ENCODE results near the gene PRPSAP1.
A peak's percentile ranks its signal among the peaks of the same experiment; 100 is the strongest.

The PRPSAP1 gene, protein sequence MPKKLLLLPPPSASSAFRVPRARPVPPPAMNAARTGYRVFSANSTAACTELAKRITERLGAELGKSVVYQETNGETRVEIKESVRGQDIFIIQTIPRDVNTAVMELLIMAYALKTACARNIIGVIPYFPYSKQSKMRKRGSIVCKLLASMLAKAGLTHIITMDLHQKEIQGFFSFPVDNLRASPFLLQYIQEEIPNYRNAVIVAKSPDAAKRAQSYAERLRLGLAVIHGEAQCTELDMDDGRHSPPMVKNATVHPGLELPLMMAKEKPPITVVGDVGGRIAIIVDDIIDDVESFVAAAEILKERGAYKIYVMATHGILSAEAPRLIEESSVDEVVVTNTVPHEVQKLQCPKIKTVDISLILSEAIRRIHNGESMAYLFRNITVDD

DNA sequence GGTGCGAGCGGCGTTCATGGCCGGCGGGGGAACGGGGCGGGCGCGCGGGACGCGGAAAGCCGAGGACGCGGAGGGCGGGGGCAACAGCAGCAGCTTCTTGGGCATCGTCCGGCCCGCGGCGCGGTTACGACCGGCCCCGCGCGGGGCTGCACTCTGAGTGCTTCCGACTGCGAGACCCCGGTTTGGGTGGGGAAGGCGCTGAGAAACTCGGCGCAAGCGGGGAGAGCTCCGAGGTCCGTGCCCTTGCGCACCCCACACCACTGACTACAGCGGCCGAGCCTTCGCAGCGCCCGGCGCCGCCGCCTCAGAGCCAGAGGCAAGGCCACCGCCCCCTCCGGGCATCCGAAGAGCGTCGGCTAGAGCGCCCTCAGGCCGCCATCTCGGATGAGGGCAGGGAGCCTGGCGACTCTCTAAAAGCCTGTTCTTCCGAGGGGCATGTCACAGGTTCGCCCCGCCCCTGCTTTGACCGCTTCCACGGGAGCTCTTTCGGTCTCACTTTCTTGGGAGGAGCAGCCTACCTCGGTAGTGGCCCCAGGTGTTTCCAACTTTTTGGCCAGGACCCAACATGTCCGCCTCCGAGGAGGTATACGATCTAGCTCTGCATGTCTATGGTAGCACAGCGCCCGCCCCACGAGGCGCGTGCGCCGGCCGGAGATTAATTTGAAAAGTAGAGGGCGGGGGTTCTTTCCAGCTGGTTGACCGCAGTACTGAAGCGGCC, at the start of gene PRPSAP1:
Gene PRPSAP1 (minus strand): TSS at position 318 of the 718 bp plus-strand sequence. CDS start 213 bp downstream, at position 105.
- peak; percentile 91 for DNase-seq

DNA sequence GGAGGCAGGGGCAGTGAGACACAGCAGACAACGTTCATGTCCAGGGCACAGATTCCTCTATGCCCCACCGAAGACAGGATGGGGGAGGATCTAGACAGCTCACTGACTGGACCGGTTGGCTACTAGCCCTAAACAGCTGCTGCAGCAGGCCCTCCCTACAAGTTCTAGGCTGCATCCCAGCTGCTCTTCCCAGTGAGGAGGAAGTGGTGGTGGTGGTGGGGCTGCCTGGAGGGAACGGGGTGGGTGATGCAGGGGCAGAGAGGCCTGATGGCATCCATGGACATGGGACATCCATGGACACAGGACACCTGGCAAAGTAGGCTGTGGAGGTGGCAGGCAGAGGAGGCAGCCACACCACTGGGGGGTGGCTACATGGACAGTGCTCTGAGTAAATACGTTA, 49.0 kb upstream of the PRPSAP1 start:
- no peak for DNase-seq

DNA sequence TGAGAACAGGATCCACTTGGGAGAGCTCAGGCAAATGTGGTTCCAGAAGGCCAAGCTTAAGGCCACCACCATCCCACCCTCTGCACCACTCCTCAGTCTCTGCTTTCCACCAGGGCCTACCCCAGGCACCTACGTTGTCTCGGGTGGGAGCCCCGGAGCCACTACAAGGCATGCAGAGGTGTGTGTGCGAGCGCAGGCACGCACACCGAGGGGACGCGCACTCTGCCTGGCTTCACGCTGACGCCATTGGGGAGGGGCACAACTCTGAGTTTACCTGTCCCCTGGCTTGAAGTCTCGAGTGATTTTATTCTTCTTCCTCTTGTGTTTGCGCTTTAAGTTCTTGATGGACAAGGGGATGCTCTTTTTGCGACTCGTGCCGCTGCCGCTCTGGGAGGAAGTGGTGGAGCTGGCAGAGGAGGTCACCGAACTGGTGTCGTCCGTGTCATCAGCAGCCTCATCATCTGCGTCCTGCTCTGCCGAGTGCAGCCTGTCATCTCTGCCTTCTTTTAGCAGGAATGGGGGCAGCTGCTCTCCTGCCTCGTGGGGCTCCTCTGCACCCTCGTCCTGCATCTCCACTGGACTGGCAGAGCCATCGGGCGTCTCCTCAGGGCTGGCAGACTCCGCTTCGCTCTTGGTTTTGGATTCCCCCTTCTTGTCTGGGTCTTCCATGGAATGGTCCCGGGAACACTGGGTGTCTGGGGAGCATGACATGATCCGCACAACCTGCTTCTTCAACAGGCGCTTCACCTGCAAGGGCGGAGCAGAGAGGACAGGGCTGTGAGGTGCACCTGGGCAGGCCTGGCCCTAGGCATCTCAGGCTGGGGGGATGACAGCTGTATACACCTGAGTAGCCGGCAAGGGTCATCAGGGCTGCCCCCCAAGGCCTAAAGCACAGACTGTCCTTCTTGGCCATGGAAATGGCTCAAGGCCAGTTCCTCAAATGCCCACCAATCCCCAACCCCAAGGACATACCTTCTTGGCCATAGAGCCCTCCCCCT, 45.8 kb upstream of the PRPSAP1 start:
- no peak for DNase-seq

DNA sequence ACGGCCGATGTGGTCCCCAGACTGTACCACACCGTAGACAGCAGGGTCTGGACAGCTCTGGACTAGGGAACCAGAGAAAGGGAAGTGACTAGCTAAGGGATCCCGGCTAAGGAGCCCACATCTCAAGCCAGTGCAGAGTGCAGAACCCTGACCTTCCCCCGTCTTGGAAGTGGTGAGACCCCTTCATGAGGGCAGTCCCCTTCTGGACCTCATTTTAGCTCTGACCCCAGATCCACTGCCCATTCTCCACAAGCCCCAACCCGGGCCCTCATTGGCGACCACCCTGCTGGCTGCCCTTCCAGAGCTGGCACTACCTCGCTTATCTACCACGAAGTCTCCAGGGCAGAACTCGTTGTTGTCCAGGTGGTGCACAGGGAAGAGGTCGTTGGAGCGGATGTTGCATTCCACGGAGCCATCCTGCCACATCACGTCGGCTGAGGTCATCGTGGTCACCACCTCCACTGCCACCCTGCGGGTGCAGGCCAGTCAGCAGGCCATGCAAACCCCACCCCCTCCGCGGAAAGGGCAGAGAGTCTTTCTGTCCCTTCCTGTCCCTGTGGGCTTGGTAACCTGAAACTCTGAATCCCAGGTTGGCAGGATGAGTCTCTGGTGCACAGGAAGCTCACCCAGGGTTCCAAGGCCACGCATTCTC, 44.9 kb upstream of the PRPSAP1 start:
- no peak for DNase-seq

DNA sequence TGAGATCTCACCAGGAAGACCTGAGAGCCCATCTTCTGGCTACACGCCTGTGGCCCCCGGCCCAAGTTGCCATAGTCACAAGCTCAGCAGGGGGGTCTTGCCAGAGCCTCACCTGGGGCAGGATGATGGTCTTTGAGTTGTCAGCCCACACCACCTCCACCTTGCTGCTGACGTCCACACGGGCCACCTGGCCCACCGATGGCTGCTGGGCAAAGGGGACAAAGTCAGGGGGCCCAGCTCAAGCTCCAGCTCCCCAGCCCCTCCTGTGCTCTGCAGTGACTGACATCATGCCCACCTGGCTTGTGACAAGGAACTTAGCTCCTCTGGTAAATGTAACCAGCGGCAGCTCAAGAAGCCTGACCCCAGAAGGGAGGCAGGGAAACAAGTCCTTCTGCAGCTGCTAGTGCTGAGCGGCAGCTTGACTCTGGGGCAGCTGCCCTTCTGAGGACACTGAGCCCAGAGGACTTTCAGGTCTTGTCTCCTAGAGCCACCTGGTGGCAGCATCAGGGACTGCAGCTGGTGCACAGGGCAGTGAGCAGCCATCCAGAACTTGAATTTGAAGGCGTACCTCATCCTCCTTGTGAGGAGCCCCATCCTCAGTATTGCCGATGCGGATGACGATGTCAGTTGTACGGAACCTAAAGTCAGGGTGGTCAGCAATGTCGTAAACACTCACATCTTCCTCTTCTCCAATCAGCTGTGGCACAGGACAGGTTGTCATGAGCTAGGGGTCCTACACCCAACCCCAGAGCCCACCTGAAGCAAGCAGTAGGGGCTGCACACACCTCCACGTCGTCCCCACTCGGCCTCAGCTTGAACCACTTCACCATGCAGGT, 44.2 kb upstream of the PRPSAP1 start:
- peak; percentile 86 for DNase-seq

DNA sequence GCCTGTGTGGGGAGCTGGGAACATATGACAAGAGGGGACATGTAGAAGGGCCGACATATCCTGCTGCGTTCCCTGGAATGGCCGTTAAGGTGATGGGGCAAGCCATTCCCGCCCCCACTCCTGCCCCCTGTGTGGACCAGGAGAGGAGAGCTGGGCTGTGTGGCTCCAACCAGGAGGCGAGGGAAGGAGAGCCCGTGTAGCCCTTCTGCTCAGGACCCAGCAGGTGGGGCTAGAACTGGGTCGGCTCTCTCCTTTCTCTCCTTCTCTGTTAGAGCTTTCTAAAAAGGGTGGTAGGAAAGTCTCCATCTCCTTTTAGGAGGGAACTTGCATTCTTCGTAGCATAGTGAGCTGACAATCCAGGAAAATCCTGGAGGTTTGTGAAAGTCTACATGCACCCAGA, 43.5 kb upstream of the PRPSAP1 start:
- no peak for DNase-seq

DNA sequence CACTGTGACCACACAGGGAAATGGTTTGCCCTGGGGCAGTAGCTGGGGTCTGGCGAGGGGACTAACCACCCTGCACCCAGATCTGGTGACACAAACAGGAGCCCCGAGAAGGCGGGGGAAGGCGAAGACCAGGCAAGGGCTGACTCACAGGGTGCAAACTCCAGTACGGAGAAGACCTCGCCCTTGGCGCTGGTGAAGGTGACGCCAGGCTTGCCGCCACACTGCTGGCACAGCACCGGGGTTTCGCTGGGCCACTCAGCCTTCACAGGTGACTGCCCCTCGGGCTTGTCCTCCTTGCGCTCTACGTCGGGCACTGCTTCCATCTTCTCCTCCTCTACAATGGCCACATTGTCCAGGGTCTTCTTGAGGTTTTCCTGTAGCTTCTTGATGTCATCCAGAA, 42.3 kb upstream of the PRPSAP1 start:
- no peak for DNase-seq

DNA sequence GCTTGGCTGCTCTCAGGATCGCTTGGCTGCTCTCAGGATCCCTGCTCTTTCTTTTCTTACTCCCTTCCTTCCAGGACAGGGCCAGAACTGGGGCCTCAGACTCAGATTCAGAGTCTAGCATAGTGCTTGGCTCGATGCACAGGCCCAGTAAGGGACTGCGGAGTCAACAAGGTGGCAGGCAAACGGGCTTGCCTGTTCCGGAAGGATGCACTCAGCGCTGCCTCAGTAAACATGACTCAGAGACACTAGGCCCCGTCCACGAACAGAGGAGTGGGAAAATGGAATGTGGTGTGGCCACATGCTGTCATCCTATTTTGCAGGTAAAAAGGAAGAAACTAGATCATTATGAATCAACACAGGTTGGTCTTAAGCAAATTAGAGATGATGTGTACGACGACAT, 40.5 kb upstream of the PRPSAP1 start:
- DNase-seq: no peak

DNA sequence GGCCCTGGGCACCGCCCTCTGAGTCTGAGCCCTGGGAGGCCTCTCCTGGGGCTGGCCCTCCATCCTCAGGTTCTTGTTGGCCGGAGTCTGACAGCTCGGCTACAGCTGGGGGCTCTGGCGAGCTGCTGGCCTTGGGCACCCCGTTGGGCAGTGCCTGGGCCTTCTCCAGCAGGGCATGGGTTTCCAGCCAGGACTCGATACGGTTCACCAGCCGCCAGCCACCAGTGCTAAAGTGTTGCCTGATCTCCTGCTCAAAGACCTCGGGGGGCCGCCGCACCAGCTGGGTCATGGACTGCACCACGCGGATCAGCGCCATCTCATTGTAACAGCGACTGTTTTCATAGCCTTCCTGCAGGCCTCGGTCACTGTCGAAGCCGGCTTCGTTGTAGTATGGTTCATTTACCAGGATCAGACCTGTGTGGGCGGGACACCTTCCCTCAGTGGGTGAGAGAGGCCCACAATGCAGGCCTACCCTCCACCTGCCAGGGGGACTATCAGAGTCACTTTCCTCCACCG, 37.5 kb upstream of the PRPSAP1 start:
- DNase-seq: no peak

DNA sequence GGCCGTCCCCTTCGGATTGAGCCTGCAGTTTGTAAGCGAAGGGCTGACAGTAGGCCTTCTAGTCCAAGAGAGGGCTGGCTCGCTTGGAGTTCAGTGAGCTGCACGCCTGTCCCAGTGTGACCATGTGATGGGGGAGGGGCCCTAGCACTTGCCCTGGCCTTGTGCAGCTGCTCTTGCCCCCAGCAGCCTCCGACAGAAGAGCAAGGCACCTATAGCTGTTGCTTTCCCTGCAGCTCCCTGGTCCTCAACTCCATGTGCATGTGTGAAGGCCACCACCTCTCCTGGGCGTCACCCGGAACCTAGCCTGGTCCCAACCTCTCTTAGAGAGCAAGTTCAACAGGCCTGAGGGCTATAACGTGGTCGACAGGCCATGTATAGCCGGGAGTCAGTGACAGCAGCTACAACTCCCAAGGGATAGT, 36.3 kb upstream of the PRPSAP1 start:
- no peak for DNase-seq

DNA sequence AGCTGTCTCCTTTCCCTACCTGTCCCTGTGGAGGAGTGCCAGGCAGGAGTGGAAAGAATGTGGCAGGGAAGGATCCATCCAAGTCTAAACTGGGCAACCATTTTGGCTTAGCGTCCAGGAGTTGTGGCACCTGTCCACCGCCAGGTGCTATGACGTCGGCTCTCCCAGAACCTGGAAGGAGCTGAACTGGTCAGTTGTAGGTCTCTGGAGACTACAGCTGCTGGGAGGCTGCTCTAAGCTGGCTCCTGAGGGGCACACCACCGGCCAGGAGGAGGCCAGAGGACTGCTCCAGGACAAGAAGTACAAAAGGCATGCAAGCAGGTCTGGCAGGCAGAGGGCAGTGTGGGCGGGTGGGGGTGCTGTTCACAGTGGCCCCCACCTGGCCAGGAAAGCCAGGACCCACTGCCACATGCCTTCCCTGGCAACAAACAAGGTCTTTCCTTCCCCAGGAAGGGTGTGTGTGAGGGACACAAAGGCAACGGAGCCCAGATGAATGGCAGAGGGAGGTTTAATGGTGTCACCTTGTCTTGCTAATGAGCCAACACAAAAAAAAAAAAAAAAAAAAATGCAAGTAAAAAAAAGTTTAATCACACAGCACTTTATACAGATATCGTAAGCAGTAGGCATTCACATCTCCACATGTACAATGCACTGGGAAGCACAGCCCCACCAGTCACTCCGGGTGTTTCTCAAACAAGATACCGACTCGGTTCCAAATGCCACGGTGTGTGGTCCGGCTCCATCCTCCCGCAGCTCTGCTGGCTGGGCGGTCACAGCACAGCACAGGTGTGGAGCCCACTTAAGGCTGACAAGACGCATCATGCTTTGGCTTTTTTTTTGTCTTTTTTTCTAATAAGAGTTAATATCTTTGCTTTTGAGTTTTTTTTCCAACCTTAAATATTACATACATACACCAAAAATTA, 35.5 kb upstream of the PRPSAP1 start:
- no peak for DNase-seq

DNA sequence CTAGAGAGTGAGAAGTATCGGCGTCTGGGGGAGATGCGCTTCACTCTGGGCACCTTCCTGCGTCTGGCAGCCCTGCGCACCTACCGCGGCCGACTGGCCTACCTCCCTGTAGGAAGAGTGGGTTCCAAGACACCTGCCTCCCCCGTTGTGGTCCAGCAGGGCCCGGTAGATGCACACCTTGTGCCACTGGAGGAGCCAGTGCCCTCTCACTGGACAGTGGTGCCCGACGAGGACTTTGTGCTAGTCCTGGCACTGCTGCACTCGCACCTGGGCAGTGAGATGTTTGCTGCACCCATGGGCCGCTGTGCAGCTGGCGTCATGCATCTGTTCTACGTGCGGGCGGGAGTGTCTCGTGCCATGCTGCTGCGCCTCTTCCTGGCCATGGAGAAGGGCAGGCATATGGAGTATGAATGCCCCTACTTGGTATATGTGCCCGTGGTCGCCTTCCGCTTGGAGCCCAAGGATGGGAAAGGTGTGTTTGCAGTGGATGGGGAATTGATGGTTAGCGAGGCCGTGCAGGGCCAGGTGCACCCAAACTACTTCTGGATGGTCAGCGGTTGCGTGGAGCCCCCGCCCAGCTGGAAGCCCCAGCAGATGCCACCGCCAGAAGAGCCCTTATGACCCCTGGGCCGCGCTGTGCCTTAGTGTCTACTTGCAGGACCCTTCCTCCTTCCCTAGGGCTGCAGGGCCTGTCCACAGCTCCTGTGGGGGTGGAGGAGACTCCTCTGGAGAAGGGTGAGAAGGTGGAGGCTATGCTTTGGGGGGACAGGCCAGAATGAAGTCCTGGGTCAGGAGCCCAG, 33.5 kb upstream of the PRPSAP1 start:
- no peak for DNase-seq

DNA sequence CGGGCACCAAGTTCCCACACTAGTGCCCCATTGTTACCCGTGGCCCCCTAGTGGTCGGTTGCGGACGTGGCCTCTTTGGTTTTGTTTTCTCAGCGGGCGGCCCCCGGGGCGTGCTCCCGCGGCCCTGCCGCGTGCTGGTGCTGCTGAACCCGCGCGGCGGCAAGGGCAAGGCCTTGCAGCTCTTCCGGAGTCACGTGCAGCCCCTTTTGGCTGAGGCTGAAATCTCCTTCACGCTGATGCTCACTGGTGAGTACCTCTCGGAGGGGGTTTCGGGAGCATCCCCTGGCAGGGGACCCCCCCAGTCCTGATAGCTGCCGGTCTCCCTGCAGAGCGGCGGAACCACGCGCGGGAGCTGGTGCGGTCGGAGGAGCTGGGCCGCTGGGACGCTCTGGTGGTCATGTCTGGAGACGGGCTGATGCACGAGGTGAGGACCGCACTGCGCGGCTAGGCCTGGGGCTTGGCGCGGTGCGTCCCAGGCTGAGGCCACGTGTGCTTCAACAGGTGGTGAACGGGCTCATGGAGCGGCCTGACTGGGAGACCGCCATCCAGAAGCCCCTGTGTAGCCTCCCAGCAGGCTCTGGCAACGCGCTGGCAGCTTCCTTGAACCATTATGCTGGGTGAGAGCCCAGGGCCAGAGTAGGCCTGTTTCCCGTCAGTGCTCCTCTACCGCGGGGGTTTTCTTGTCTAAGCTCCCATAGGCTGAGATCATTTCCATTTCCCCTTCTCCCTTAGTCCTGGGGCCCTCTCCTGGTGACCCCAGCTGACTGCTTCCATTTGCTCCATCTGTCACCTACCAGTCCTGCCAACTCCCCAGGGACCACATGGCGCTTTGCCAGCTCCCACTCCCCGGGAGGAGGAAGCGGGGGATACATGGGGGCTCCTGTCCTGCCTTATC, 32.4 kb upstream of the PRPSAP1 start:
- DNase-seq: peak; percentile 88

DNA sequence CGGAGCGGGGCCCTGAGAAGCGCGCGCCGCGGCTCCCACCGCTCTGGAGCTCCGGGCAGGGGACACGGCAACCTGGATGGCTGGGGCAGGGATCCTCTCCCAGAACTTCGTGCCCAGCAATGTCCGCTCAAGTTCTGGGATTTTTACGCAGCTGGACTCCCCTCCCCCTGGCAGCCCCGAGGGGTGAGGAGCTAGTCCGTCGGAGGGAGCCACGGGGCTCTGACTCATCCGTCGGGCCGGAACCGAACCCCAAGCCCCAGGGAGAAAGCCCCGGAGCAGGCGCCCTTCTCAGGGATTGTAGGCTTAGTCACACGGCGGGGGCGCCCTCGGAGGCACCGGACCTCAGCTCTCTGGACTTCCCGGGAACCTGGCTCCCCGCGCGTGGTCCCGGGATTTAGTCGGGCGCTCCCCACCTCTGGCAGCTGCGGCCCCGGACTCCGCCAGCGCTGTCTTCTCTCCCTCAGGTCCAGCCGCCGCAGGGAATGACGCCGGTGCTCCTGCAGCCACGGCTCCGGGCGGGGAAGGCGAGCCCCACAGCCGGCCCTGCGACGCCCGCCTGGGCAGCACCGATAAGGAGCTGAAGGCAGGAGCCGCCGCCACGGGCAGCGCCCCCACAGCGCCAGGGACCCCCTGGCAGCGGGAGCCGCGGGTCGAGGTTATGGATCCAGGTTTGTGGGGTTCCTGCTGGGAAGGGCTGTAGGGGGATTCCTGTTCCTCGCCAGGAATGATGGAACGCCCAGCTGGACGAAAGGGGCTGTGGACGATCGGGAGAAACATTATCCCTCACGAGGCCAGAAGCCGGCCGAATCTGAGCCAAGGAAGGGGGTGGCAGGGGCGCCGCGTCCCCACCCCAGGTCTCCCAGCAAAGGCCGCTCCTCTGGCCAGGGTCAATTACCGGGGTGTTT, 31.5 kb upstream of the PRPSAP1 start:
- DNase-seq: peak; percentile 24

DNA sequence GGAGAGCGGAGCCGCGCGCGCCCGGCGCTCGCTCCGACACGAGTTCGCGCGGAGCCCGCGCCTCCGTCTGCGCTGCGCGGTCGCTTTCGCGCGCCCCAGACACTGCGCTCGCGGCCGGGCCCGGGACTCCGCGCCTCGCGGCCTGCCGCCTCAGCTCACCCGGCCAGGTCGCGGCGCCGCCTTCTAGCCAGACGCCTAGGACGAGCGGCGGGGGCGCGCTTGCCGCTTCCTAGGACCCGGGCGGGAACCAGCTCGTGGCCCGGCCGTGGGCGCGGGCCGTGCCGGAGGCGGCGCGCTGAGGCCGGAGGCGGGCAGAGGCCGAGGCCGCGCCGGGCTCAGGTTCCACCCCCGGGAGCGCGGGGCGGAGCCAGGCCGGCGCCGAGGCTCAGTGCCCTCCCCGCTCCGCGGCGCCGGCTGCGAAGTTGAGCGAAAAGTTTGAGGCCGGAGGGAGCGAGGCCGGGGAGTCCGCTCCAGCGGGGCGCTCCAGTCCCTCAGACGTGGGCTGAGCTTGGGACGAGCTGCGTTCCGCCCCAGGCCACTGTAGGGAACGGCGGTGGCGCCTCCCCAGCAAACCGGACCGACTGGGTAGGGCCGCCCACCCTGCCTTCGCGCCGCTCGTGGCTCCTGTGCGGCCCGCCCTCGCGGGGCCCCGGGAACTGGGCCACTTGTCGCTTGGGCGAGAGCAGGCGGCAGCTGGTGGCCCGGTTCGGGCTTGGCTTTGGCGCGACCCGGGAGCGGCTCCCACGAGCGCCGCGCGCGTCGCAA, 30.7 kb upstream of the PRPSAP1 start, which contains the start of gene SPHK1:
Gene SPHK1 (plus strand): TSS at position 388 of the 765 bp plus-strand sequence. CDS start 1,036 bp downstream, outside the sequence.
- DNase-seq: peak; percentile 75

All from activated CD4-positive, alpha-beta T cell treated with anti-CD3 and anti-CD28 coated beads, Interleukin-2, amount 50 U/mL, for 16 hours (primary cell).